Fibroblast of skin of right biceps (primary cell): ENCODE results near the gene TEX9.
"Not testable (repeated sequence)": the region's sequence is repeated elsewhere in the genome, so short reads cannot be mapped to it uniquely, and the experiment has no call there.

ENCODE experiments used
- DNase-seq: peaks from one replicate; pipeline ENCODE4 v3.0.0-alpha.2; 2013

Gene TEX9

DNA sequence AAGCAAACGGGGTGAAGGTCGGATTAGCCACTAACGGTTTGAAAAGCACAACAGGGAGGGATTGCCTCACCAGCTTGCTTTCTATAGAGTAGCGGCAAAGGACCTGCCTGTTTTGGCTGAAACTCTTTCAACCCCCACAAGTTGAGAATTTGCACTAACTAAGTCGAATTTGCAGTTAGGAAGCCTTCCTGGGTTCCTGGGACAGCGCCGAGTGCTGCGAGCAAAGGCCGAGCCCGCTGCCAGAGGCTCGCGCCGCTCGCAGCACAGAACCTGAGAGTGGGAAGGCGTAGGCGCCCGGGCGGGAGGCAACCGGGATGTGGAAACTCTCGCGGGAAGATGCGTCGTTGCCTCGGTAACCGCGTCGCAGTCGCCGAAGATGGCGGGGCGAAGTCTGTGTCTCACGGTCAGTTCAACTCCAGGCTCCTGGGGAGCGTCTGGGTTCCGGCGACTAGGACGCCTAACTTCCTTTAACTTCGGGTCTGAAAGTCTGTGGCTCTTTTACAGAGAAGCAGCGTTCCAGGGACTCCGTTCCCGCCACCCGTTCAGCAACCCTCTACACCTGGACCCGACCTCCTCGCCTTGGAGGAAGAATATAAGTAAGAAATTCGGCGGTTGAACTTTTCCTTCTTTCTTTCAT lies at the start of gene TEX9:
Gene TEX9 (plus strand): TSS at position 352 of the 637 bp plus-strand sequence. CDS start 25 bp downstream, at position 377.
- peak; percentile 85 for DNase-seq

DNA sequence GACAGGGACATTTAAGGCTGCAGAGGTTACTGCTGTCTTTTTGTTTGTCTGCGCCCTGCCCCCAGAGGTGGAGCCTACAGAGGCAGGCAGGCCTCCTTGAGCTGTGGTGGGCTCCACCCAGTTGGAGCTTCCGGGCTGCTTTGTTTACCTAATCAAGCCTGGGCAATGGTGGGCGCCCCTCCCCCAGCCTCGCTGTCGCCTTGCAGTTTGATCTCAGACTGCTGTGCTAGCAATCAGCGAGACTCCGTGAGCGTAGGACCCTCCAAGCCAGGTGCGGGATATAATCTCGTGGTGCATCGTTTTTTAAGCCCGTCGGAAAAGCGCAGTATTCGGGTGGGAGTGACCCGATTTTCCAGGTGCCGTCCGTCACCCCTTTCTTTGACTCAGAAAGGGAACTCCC lies 48.7 kb upstream of the TEX9 start:
- not testable (repeated sequence) for DNase-seq

DNA sequence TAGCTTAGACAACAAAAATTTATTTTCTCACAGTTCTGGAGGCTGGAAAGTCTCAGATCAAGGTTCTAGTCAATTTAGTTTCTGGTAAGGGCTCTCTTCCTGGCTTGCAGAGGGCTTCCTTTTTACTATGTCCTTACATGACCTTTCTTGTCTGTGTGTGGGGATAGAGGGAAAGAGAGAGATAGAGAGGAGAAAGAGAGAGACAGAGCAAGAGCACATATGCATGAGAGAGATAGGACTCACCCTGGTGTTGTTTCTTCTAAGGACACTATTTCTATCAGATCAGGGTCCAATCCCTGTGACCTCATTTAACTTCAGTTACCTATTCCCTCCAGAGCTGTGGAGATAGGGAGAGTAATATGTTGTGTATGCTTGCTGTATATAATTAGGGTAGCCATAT lies 44.9 kb upstream of the TEX9 start:
- DNase-seq = no peak

DNA sequence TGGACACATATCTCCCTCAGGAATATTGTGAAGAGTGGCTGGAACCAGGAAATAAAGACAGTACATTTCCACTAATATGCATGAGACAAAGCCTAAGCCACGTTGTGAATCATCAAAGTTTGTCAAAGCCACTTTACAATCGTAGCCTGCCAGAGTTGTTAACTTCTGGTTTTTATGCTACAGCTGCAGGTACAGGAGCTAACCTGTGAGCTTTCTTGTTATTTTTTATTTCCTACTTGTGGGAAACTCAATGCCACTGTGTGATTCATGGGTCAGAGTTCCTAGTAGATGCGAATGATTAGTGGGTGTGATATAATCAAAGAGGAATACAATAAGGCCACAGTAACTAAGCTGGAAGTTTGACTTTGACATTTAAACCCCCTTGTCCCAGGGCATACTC lies 44.4 kb upstream of the TEX9 start:
- DNase-seq = no peak

DNA sequence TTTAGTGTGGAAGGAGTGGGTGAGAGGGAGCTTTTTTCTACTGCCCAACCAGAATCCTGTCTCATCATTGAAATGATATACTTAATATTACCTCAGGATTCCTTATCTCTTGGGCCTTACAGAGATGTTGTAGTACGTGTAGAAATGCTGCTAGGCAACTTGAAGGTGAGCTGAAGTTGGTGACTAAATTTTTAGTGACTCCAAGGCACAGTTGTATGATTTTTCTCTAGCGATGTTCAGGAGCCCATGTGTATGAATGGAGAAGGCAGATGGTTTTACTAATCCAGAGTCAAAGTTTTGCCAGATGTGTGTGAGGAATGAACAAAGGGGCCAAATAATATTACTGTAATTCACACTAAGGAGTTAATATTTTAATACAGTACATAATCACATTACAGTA lies 42.8 kb upstream of the TEX9 start:
- no peak for DNase-seq

DNA sequence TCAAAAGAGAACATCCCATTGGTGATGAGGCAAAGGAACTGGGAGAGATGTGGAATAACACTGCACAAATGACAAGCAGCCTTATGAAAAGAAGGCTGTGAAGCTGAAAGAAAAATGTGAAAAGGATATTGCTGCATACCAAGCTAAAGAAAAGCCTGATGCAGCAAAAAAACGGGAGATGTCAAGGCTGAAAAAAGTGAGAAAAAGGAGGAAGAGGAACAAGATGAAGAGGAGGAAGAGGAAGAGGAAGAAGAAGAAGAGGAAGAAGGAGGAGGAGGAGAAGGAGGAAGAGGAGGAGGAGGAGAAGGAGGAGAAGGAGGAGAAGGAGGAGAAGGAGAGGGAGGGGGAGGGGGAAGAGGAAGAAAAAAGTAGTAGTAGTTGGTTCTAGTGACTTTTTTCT lies 41.8 kb upstream of the TEX9 start:
- DNase-seq = no peak

DNA sequence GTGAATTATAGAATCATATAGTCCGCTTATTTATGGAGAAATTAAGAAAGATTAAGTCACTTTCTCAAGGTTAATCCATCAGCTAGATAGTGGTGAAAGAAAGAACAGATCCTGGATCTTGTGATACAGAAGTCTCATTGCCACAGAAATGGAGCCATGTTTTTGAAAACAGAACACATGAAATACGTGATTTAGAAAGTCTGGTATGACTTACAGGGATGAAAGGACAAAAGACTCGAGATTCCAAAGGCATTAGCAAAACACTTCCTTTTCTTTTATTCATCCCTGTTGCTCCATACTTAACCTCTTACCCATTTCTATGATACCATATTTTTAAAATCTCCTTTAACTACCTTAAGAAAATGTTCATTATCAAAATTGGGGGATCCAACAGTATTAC lies 40.0 kb upstream of the TEX9 start:
- peak; percentile 39 for DNase-seq

DNA sequence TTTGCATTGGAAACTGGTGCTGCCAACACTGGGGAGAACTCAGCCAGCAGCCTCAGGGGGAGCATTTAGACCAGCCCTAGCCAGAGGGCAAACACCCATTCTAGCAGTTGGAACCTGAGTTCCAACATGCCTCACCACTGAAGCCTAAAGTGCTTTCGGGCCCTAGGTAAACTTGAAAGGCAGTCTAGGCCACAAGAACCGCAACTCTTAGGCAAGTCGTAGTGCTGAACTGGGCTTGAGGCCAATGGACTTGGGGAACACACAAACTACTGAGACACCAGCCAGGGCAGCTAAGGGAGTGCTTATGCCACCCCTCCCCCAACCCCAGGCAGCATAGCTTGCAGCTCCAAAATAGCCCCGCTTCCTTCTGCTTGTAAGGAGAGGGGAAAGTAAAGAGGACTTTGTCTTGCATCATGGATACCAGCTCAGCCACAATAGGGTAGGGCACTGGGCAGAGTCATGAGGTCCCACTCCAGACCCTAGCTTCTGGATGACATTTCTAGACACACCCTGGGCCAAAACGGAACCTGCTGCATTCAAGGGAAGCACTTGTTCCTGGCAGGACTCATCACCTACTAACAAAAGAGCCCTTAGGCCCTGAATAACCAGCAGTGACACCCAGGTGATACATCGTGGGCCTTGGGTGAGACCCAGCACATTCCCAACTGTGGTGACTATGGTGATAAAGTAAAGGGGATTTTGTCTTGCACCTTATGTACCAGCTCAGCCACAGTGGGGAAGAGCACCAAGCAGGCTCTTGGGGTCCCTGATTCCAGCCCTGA lies 37.3 kb upstream of the TEX9 start:
- peak; percentile 3 for DNase-seq

DNA sequence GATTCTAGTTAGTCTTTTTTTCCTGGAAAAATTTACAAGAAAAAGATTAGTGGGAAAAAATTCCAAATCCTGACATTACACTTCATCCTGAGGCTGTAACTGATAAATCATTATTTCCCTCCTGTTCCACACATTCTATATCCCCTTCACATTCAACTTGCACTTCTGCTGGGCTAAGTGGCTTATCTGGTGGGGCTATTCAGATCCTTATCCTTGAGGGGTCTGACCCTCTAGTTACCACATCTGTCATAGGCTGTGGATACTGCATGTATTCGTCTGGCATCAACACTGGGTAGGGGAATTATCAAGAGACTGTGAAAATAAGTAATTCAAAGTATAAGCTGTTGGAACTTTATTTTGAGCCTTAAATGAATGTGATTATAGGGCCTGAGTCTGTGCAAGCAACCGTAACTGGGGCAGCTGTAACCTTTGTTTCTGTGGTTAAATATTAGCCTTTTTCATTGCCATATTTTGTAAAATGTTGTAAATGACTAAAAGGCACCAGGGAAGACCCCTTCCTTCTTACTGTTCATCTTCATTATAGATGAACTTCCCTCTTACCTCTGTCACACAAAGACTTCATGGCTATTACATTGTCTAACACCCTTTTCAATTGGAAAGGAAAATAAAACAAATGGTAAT lies 28.0 kb upstream of the TEX9 start:
- DNase-seq = no peak

DNA sequence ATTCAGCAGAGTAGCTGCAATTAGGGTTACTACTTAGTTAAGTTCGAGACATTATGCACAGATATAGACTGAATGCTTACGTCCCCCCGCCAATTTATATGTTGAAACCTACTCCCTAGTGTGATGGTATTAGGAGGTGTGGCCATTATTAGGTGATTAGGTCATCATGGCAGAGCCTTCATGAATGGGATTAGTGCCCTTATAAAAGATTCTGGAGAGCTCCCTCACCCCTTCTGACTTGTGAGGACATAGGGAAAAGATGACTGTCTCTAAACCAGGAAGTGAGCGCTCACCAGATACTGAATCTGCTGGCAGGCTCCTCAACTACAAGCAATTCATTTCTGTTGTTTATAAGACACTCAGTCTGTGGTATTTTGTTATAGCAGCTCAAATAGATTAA lies 25.6 kb upstream of the TEX9 start:
- peak; percentile 20 for DNase-seq

DNA sequence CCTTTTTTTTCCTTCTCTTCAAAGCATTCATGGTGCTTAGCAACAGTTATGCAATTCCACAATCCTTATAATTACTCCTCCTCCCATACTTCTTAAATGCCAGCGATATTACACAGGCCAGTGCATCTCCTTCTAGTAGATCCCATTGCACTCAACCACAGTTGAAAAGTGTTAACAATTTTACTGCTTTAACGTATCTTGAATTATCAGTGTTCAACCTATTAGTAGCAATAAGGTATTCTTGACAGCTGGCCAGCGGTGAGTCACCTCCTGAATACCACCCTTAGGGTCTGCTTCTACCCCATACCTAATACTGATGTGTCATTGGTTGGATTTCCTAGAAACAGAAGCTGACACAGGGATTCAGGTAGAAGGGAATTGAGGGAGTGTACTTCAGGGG lies 24.0 kb upstream of the TEX9 start:
- DNase-seq = peak; percentile 5

DNA sequence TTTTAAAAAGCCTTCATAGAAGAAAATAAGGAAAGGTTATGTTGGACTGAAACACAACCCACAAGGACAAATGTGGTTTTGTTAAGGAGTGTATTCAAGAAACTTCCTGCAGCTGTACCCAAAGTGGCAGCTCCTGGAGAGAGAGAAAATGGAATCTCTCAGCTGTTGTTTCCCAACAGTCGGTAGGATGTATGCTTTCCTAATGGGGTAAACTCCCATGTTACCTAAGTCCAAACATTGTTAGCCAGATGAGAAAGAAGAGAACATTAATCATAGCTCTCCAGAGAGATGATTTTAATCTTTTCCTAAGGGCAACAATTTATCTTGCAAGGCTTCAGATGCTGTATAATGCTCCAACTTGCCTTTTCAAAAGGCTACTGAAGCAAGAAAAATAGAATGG lies 22.6 kb upstream of the TEX9 start:
- DNase-seq = no peak

DNA sequence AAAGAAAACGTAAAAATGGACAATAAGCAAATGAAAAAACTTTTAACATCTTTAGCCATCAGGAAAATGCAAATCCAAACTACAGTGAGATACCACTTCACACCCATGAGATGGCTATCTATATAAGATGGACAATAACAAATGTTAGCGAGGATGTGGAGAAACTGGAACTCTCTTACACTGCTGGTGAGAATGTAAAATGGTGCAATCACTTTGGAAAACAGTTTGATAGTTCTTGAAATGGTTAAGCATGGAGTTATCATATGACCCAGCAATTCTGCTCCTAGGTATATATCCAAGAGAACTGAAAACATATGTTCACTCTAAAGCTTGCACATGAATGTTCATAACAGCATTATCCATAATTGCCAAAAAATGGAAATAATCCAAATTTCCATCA lies 21.3 kb upstream of the TEX9 start:
- no peak for DNase-seq

DNA sequence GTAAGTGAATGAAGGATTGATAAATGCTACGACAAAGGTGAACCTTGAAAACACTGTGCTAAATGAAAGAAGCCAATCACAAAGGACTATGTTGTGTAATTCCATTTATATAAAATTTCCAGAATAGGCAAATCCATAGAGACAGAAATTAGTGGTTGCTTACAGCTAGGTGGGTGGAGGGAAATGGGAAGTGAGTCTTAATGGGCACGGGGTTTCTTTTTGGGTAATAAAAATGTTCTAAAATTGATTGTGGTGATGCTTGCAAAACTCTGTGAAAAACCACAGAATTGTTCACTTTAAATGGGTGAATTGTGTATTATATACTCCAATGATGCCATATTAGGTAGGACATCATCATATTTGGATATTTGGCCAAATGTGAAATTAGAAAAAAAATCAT lies 20.9 kb upstream of the TEX9 start:
- no peak for DNase-seq

DNA sequence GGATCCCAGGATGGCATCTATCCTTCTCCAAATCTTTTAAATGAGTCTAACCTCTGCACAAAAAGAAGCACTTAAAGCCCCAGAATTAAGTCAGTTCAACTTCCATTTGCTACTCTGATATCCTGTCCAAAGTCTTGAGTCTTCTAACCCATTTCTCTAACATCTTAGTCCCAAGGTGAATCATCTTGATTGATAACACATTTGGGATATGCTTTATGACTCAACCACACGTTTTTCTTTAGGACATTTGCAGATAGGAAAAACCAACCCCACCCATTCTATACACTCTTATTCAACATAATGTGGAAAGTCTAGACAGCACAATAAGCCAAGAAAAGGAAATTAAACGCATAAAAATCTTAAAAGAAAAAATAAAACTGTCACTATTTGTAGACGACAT lies 18.8 kb upstream of the TEX9 start:
- peak; percentile 4 for DNase-seq

DNA sequence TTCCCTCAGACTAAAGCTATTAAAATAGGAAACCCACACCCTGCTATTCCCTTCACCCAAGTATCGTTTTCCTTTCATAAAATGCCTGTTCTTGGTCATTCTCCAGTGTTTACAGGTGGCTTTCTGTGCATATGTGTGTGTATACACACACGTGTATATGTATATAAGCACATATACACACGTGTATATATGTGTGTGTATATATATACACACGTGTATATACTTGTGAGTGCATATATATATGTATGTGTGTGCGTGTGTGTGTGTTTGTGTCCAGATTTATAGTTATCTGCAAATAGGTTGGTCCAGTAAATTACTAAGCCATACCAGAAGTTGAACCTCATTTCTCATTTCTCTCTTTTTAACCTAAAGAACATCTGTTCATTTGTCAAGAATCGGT lies 15.7 kb upstream of the TEX9 start:
- no peak for DNase-seq

DNA sequence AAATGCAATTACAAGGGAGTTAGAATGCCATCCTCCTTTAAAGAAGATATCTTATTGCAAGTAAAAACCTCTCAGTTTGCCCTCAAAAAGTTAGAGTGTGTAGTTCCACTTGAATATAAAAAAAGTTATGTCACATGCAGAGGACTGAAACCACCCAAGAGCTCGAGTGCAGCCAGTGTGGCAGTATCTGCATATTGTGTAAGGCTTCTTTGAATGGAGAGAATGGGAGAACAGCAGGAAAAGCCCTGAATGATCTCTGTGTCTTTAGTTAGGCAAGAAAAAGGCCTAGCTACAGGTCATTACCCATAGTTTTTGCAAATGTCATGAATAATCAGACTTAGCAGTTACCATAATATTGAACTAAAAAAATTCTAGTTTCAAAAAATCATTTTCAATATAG lies 13.9 kb upstream of the TEX9 start:
- DNase-seq = no peak

DNA sequence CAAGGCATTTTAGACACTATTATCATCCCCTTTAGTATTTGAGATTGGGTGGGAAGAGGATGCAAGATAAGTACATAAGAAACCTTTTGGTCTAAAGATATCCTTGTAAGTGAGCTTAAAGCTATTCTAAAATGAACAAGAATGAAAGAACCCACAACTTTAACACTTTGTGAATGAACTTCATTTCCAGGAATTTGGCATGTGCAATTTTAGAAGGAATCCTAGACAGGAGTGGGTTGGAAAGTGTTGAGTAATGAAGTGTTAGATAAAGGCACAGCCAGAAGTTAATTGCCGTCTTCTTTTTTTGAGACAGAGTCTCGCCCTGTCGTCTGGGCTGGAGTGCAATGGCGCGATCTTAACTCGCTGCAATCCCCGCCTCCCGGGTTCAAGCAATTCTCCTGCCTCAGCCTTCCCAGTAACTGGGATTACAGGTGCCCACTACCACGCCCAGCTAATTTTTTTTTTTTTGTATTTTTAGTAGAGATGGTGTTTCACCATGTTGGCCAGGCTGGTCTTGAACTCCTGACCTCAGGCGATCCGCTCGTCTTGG lies 13.2 kb upstream of the TEX9 start:
- DNase-seq = peak; percentile 4

DNA sequence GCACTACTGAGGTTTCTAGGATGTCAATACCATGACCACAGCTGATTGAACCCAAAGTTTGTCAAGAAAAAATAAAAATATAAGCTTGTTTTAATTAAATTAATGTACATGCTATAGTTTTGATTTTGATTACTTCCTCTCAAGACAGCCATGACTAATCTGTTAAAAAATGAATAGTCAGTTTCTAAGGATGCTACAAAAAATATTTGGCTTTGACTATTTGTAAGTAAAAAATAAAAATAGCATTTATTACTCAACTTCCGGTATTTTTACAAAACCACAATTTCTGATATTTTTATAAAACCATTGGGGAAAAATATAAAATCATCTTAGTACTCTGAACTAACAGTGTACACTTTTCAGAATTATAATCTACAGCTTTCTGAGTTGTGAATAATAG lies 12.1 kb upstream of the TEX9 start:
- peak; percentile 21 for DNase-seq

DNA sequence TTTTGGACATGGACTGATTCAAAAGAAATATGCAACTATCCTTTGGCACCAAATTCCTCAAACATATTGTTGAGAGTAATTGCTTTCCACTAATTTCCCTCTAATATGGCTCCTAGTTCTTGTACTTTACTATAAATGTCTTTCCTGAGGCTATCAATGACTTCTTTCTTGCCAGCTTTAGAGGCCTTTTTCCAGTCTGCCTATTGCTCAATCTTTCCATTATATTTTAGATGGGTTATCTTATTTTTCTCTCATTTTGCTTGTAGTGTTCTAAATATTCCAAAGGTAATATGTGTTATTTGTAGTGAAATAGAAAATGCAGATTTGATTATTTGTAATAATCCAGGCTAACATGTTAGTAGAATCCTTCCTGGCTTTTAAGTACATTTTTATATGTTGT lies 11.5 kb upstream of the TEX9 start:
- DNase-seq = no peak

DNA sequence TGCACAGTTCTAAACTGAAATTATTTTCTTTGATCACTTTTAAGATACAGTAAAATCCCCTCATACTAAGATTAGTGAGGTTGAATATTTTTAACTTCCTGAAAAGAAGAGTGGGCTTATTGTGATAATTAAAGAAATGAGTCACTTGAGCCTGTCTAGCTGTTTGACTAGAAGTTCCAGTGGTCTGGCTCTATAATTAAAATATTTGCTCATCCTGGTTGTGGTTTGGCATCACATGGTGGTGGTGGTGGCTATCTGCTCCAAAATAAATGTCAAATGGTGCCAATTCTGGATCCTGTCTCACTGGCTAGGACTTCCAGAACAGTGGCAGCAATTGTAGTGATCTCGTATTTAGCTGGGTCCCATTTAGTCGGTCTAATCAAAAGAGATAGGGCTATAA lies 8.6 kb upstream of the TEX9 start:
- DNase-seq = peak; percentile 74

DNA sequence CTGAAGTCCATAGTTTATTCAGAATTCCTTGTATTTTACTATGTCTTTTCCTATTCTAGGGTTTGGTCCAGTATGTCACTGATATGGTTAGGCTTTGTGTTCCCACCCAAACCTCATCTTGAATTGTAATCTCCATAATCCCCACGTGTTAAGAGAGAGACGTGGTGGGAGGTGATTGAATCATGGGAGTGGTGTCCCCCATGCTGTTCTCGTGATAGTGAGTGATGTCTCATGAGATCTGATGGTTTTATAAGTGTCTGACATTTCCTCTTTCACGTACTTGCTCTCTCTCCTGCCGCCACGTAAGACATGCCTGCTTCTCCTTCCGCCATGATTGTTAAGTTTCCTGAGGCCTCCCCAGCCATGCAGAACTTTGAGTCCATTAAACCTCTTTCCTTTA lies 6.6 kb upstream of the TEX9 start:
- DNase-seq = no peak

DNA sequence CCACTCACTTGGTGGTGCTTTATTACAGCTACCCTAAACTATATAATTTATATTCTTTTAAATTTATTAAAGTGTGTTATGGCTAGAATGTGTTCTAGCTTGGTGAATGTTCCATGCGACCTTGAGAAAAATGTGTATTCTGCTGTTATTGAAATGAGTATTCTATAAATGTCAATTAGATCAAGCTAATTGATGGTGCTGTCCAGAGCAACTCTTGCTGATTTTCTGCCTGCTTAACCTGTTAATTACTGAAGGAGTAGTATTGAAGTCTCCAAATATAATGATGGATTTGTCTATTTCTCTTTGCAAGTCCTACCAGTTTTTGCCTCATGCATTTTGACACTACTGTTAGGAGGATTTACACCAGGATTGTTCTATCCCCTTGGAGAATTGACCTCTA lies 3.2 kb upstream of the TEX9 start:
- no peak for DNase-seq

DNA sequence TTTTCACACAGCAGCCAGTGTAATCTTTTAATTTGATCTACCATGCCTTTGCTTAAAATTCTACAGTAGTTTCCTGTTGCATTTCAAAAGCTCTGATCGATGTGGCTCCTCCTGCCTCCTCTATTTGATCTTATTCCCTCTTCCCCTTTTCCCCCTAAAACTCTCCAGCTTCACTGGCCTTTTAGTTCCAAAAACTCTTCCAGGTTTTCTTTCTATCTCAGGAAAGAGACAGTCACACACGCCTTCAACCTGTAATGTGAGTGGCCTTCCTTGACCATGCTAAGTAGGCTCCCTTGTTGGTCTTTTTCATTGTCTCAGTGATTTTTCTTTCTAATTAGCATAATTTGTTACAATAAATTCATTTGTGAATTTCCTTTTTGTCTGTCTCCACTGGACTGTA lies 985 bp downstream of the TEX9 start:
- DNase-seq = no peak
